Activated effector memory CD4-positive, alpha-beta T cell treated with anti-CD3 and anti-CD28 coated beads, Interleukin-2, amount 50 U/mL, for 16 hours (primary cell): ENCODE measurements around the gene MRGPRF.

Experiments
- DNase-seq: peaks from one replicate; pipeline ENCODE4 v3.0.0-alpha.2; 2020

Gene MRGPRF

GRCh38 chr11:69049490-69049867 is 36.4 kb upstream of the MRGPRF start:
- DNase-seq, result peak; percentile 64

- peak; percentile 96 for DNase-seq
Observed at GRCh38 chr11:69048694-69049489, 35.8 kb upstream of the MRGPRF start, which contains the start of gene TPCN2. Gene TPCN2, plus strand, starts transcription at chr11:69048932. Its CDS starts 66 bp downstream, at chr11:69048998.

DNA sequence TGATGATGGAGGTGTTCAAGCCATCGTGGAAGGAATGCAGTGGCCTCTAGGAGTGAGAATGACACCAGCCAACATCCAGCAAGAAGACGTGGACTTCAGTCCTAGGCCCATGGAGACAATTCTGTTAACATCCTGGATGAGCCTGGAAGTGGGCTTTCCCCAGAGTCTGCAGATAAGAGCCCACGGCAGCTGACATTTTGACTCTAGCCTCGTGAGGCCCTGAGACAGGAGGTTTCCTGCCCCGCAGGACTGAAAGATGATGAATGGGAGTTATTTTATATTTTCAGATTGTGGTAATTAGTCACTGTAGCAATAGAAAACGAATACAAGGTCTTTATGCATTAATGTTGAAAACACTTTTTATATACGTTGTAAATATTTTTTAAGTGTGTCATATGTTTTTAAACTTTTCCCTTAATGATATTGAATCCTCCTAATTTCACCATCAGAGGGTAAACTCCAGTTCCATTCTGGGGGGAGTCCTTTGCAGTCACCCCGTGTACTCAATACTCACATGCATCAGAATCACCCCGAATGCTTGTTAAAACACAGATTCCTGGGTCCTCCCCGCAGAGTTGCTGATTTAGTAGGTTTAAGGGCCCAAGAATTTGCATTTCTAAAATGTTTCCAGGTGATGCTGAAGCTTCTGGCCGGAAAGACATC is 35.1 kb upstream of the MRGPRF start:
- DNase-seq, result no peak

DNA sequence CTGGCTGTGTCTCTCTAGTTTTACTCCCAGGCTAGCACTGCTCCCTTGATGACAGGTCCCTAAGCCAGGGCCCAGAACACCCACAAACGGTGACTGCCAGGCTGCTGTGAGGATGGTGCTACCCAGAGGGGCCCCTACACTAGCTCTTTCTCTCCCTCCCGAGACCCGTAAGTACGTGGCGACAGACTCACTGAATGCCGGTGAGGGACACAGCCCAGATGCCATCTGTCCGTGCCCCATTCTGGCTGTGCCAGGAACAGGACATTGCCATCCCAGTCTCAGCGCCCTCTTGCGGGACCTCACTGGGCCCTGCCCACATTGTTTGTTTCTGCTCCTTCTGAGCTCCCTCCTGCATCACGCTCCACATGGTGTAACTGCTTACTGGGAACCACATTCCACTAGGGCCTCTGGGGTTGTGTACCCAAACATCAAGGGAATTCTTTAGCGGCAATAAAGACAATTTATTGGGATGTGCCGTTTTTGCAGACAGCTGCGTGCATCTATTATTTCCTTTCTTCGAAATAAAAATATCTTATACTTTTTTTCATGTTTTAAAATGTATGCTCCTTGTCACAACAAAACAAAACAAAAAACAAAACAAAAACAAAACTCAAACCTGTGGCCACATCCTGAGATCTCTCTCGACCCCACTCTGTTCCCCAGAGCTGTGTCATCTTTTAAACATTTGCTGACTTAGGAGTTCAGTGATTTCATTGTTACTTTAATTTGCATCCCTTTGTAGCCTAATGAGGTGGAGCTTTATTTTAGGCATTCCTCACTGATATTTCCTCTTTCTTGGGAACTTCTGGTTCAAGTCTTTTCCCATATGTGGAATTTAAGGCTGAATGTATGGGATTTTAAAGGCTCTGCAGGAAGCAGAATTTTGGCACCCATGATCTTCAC is 31.3 kb upstream of the MRGPRF start:
- DNase-seq, result no peak

DNA sequence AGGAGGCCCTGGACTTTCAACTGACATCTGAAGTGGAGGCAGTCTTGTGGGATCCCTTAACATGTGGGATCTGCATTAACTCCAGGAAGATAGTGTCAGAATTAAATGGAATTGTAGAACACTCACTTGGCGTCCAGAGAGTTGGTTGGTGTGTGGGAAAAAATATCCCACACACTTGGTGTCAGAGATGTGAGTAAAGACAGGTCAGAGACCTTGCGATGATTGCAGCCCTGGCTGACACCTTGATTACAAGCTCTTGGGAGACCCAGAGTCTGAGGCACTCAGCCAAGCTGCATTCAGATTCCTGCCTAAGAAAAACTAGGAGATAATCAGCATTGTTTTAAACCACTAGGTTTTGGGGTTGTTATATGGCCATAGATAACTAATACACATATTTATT is 28.5 kb upstream of the MRGPRF start:
- no peak for DNase-seq

- no peak for DNase-seq
Observed at GRCh38 chr11:69040581-69041260, 27.7 kb upstream of the MRGPRF start.

DNA sequence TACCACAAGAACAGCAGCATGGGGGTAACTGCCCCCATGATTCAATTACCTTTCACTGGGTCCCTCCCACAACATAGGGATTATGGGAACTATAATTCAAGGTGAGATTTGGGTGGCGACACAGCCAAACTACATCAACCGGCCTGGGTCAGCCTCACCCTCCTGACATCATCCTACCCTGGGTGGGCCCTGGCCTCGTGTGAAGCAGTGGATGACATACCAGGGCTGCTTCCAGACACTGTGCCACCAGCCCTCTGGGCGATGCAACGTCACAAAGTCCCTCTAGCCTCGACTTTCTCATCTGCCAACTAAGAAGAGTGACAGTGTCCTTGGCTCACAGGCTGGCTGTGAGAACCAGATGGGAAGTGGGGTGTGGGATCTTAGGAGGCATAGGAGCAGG is 27.0 kb upstream of the MRGPRF start:
- DNase-seq, result no peak

GRCh38 chr11:69039501-69039900 is 26.5 kb upstream of the MRGPRF start:
- no peak for DNase-seq

DNA sequence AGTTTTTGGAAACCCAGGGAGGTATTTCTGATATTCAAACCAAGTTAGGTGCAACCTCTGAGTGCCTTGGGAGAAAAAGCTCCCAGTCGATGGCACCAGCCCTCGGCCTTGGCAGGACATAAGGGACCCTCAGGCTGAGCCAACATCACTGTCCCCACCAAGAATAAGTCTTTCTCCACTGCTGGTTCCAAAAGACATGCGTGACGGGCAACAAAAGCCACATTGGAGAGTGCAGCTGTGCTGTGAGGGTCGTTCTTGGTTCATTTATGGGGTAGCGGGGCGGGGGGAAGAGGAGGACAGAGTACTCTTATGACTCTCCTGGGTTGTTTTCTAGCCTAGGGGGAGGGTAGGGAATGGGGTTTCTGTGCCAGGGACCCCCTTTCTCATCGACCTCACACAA is 24.5 kb upstream of the MRGPRF start:
- DNase-seq, result no peak

GRCh38 chr11:69037074-69037473 is 24.0 kb upstream of the MRGPRF start:
- DNase-seq, result no peak

DNA sequence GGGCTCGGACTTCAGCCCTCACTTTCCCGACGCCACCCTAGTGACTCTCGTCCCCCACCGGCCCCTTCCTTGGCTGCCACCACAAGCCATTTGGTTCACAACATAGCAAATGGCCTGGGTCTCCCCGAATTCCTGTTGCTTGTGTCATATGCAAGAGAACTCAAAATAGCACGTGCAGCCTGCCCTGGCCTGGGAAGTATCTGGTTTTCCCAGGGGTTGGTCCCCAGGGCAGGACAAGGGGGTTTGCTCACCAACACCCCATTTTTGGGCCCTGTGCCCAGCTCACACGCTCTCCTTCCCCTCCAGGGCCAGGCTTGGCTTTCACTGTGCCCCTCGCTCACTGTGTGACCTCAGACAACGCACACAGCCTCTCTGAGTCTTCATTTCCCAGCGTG is 22.9 kb upstream of the MRGPRF start:
- DNase-seq, result no peak

DNA sequence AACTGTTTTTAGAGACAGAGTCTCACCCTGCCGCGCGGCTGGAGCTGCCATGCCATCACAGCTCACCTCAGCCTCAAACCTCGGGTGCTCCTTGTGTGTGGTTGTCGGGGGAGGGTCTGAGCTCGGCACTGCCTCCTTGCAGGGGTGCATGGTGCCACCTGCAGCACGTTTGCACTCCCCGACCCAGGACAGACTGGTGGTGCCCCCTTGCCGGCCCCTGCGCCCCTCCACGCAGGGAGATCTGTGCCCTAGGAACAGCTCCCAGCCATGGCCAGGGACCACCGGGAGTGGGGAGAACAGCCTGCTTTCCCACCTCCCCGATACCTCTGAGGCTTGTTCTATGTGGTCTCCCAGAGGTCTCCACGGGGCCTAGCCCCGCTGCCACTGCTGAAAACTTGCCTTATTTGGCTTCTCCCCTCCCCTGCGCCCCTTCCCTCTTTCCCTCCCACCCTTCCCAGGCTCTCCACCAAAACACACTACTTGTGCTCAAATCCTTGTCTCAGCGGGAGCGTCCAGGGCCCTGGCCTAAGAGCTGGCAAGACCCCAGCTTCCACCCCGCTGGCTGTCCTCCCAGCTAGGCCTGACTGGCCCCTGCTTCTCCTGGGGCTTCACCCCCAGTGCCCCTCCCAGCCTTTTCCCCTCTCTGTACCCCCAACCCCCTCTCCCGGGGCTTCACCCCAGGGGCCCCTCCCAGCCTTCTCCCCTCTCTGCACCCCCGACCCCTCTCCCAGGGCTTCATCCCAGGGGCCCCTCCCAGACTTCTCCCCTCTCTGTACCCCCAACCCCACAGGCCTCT is 22.3 kb upstream of the MRGPRF start:
- no peak for DNase-seq

DNA sequence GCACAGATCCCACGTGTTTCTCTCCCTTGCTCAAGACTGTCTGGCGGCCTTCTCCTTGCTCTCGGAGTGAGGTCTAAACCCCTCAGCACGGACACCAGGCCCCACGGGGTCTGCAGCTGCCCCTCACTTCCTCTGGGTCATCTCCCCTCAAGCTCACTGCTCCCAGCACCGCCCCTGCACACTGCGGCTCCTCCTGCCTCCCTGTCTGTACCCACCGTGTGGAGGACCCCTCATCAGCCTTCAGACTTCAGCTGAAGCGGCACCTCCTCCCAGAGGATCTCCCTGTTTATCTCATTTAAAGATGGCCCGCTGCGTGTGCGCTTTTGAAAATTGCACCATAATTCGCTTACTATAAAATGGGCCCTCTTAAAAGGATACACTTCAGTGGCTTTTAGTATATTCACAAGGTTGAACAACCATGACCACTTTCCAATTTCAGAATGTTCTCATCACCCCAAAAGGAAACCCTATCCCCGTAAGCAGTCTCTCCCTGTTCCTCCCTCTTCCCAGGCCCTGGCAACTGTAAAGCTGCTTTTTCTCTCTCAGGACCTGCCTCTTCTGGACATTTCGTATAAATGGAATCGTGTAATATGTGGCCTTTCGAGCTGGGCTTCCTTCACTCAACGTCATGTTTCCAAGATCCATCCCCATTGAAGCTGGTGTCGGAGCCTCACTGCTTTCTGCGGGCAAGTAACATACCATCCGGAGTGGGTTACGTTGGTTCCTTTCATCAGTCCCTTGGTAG is 21.2 kb upstream of the MRGPRF start:
- DNase-seq, result no peak

DNA sequence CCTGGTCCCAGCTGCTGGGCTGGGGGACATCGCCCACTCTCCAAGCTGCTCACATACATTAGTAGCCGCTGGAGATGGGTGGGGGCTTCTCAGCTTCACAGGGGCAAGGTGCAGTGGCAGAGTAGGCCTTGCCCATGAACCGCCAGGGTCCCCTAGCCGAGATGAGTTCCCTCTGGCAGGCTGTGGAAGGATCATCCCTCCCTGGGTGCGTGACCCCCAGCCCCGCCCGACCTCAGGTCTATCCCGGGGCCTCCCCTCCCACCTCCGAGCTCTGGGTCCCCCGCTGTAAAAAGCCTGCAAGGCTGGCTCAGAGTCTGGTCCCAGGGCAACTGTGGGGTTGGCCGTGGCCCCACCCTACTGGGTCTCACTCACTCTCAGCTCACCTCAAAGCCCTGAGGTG is 20.4 kb upstream of the MRGPRF start:
- DNase-seq, result no peak

DNA sequence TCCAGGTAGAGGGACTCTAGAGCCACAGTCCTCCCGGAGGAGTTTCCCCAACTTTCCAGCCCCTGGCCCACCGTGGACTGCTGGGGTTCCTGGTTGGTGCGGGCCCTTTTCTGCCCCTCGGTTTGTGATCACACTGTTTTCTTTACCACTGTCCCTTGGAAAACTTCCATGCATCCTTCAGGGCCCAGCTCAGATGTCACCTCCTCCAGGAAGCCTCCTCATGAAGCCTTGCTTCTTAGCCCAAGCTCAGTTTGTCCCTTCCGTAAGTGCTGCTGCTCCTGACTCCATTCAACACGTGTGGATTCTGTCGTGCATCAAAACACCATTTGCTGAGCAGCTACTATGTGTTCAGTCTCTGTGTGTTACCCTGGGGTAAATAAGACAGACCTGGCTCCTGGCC is 19.8 kb upstream of the MRGPRF start:
- no peak for DNase-seq

GRCh38 chr11:69030301-69030700 is 17.3 kb upstream of the MRGPRF start:
- DNase-seq, result no peak

DNA sequence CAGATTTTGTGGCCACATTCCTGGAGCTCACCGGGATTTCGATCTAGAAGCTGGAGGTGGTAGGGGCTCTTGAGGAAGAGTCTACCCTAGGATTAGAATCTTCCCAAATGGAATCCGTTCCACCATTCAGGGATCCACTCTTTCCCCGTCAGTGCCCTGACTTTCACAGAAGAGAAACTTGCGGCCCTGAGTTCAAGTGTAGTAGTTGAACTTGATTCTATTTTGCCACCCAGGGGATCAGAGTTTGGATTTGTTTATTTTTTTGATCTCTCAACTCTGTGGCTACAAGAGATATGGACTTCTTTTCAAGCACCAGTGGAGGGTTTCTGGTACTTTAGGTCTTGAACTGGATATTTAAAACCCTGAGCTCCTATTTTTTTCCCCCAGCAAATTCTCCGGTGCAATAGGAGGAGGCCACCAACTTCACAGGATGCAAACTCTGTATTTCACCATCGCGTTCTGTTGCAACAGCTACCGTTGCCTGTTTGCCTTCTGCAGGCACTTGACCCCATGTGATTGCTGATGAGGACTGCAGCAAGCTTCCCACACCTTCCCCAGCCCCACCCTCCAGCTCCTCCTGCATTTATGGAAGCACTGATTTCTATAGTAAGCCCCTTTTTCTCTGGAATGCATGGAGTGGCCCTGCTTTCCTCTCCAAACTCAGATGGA is 14.8 kb upstream of the MRGPRF start:
- DNase-seq, result no peak

DNA sequence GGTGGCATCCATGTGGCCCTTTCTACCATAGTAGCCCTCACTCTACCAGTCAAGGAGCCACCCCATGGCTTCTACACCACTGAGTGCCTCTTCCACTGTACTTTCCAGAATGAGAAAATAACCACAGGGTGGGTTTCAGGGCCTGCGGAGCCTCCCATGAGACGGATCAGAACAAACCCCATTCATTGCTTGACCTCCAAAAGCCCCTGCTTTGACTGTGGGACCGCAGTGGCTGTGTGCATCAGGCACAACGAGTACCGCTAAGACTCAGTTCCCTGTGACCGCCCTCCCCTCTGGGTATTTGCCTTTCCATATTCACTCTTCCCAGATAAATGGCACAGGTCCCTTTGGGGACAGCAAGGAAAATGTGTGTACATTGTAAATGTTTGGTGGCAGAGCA is 11.5 kb upstream of the MRGPRF start:
- DNase-seq, result no peak

DNA sequence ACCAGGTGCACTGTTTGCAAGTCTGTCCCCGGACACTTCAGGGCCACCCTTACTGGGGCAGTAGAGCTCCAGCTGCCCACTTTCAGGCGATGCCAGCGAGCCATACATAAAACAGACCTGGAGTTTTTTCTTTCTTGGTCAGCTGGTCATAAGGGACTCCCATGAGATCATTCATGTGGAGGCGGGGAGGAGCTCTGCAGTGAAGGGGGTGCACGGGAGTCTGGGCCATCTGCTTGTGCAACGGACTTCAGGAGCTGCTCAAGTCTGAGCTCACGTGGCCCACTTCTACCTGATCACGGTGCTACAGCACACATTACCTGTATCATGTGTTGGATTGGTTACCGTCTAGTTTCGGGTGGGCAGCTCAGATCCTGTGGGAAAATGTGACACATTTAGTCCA is 9.2 kb upstream of the MRGPRF start:
- DNase-seq, result no peak

GRCh38 chr11:69018924-69019323 is 5.9 kb upstream of the MRGPRF start:
- DNase-seq, result no peak

DNA sequence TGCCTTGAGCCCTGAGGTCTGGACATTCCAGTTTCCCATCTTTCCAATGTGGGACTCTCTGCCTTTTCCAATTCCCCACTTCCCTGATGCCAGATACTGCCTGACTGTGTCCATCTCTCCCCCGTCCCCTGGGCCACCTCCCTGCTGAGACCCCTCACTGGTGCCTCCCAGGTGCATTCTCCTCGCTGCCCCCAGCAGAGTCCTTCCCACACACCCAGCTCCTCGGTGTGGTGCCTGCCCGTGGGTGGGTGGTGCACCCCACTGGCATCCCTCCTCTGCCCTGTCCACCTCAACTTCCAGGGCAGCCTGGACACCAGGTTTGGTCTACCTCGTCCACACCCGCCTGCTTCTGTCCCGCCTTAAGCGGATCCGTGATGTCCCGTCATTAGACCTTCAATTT is 4.9 kb upstream of the MRGPRF start:
- no peak for DNase-seq
